ENCODE results near the gene TTC13.

TTC13 gene

DNA sequence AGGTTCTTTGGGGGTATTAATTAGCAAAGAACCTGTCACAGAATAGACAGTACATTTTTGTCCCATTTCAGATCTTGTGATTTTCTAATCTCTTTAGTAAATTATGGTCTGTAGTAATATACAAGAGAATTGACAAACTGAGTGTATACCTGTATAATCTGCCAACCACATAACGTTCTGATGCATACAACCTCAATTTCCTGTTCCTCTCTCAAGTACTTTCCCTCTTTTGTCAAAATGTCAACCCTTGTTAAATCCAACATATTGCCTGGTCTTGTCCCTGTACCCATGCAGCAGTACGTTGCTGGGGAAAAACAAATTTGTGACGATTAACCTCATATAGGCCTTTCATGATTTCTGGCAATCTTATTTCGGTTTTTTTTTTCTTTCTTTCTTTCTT, 1.3 kb upstream of the TTC13 start:
- no peaks in the 10 kb centered on the region for H3K27me3 ChIP-seq (ENCODE audit: insufficient read depth, low read depth)
- peaks cover 32% of the 10 kb centered on the region for H3K79me2 ChIP-seq (ENCODE audit: insufficient read depth, low read depth)
- peaks cover 23% of the 10 kb centered on the region for H3K4me1 ChIP-seq (ENCODE audit: low read depth, poor library complexity, severe bottlenecking)
- peak overlapping the region; percentile 79 for H3K4me2 ChIP-seq
- no peak overlapping the region for H3K4me3 ChIP-seq (IDR thresholded peaks at IDR 0.05; ENCODE audit: insufficient read depth, low read depth, low read length)
- H2AFZ ChIP-seq (ENCODE audit: low read depth): peak overlapping the region; percentile 59; the same call in 1 of the 2 replicates
- H3K36me3 ChIP-seq (ENCODE audit: insufficient read depth): no peaks in the 10 kb centered on the region
- H4K20me1 ChIP-seq (ENCODE audit: insufficient read depth): no peaks in the 10 kb centered on the region
- H3K27ac ChIP-seq: no peak overlapping the region
- TF ChIP-seq, protein P1, sequence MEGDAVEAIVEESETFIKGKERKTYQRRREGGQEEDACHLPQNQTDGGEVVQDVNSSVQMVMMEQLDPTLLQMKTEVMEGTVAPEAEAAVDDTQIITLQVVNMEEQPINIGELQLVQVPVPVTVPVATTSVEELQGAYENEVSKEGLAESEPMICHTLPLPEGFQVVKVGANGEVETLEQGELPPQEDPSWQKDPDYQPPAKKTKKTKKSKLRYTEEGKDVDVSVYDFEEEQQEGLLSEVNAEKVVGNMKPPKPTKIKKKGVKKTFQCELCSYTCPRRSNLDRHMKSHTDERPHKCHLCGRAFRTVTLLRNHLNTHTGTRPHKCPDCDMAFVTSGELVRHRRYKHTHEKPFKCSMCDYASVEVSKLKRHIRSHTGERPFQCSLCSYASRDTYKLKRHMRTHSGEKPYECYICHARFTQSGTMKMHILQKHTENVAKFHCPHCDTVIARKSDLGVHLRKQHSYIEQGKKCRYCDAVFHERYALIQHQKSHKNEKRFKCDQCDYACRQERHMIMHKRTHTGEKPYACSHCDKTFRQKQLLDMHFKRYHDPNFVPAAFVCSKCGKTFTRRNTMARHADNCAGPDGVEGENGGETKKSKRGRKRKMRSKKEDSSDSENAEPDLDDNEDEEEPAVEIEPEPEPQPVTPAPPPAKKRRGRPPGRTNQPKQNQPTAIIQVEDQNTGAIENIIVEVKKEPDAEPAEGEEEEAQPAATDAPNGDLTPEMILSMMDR (conservative IDR thresholded peaks at IDR 0.05; ENCODE audit: low read depth, low read length): no peak
- H3K9ac ChIP-seq: peak overlapping the region; percentile 61; the same call in 1 of the 2 replicates

DNA sequence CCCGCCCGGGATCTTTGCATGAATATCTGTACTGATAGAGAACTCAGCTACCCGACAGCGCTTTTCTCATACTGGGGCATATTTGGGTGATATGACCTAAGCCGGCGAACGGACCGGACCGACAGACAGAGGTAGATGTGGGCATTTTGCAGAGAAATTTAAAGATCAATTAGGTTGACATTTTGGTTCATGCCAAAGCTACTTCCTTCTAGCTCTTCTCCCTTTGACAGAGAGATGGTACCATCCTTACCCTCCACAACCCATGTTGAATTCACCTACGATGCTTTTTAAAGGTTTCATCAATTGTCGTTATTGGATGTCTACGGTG, 692 bp upstream of the TTC13 start:
- Histone ChIP-seq H3K79me2 (ENCODE audit: insufficient read depth, low read depth) (peaks cover 35% of the 10 kb centered on the region), H3K4me2 (peak overlapping the region; percentile 79), H4K20me1 (ENCODE audit: insufficient read depth) (no peaks in the 10 kb centered on the region), H2AFZ (ENCODE audit: low read depth) (peak overlapping the region; percentile 59), H3K9ac (peak overlapping the region; percentile 61), H3K27ac (peak overlapping the region; percentile 50), H3K27me3 (ENCODE audit: insufficient read depth, low read depth) (no peaks in the 10 kb centered on the region), H3K4me3 (IDR thresholded peaks at IDR 0.05; ENCODE audit: insufficient read depth, low read depth, low read length) (peak overlapping the region; percentile 94), H3K36me3 (ENCODE audit: insufficient read depth) (no peaks in the 10 kb centered on the region), H3K4me1 (ENCODE audit: low read depth, poor library complexity, severe bottlenecking) (peaks cover 23% of the 10 kb centered on the region)
- TF ChIP-seq, protein P1 (conservative IDR thresholded peaks at IDR 0.05; ENCODE audit: low read depth, low read length): no peak

DNA sequence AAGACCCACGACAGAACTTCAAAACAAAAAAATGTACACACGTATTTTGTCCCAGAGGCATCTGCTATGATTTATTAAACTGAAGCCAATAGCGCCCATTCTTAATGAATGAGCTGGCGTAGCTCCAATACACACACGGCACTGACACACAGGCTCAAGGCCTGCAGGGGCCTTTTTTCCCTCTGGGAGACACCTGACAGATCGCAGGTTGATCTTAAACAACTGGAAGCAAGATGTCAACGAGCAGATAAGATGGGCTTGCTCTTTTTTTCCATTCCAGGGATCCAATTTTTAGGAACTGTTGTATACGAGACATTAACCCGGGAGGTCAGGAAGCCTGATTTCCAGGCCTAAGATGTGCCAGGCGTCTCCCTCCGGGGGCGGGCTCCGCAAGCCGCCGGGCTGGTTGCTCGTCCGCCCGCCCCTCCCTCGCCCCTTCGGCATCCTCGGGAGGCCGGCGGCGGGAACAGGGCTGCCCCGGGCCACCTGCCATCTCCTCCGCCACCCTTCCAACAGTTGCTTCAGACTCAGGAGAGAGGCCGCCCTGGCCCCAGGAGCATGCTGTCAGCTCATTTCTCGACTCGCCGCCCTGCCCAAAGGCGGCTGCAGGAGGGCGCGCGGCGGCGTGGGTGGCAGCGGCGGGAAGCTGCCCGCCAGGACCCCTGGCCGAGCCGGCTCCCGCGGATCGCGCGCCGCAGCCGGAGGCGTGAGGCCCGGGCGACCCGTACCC, 735 bp downstream of the TTC13 start:
- no peak overlapping the region for H3K27ac ChIP-seq
- H3K4me1 ChIP-seq (ENCODE audit: low read depth, poor library complexity, severe bottlenecking): peaks cover 31% of the 10 kb centered on the region
- peak overlapping the region; percentile 88 for H3K4me2 ChIP-seq

DNA sequence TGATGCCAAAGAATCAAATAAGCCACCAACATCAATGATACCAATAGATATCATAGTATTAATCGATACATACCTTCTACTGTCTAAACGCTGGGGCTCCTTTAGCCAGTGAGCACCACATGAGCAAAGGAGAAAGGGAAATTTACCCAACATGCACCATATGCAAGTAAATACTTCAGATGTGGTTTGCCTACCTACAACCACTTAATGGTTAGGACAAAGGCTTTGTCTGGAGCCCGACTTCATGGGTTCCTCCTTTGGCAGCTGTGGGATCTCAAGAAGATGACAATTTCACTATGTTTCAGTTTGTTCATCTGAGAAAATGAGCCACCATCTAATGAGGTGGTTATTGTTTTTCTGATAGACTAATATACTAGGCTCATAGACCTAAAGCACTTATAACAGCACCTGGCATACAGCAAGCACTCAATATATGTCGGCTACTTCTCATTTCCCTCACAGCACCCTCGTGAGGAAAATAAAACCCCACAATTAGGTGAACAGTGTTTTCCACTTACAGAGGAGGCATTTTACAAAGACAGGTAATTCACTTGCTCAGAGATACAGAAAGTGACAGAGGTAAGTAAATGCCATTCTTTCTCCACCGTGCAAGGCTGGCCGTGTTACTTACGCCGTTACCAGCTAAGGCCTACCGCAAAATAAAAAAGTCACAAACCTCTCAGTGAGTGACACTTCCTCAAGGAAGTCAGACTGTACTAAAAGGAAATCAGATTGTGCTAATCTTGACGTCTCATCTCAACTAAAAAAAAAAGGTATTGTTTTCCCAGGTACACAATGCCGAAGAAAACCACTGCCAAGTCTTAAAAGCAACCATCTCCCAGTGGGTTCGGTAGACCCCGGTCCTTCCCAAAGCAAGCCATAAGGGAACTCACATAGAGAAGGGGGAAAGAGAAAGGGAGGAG, 1.6 kb downstream of the TTC13 start:
- Histone ChIP-seq H3K4me1 (ENCODE audit: low read depth, poor library complexity, severe bottlenecking) (peaks cover 34% of the 10 kb centered on the region), H3K27ac (no peak overlapping the region), H2AFZ (ENCODE audit: low read depth) (no peak overlapping the region), H3K4me2 (peak overlapping the region; percentile 88), H3K79me2 (ENCODE audit: insufficient read depth, low read depth) (peaks cover 37% of the 10 kb centered on the region), H4K20me1 (ENCODE audit: insufficient read depth) (no peaks in the 10 kb centered on the region), H3K36me3 (ENCODE audit: insufficient read depth) (no peaks in the 10 kb centered on the region), H3K4me3 (IDR thresholded peaks at IDR 0.05; ENCODE audit: insufficient read depth, low read depth, low read length) (peak overlapping the region; percentile 69), H3K27me3 (ENCODE audit: insufficient read depth, low read depth) (no peaks in the 10 kb centered on the region), H3K9ac (no peak overlapping the region; the same call in 1 of the 2 replicates)
- TF ChIP-seq, protein P1 (conservative IDR thresholded peaks at IDR 0.05; ENCODE audit: low read depth, low read length): no peak

More for the DNA sequence above, 735 bp downstream of the TTC13 start:
- H3K36me3 ChIP-seq (ENCODE audit: insufficient read depth): no peaks in the 10 kb centered on the region
- peak overlapping the region; percentile 69 for H3K4me3 ChIP-seq (IDR thresholded peaks at IDR 0.05; ENCODE audit: insufficient read depth, low read depth, low read length)
- TF ChIP-seq, protein P1 (conservative IDR thresholded peaks at IDR 0.05; ENCODE audit: low read depth, low read length): no peak
- no peaks in the 10 kb centered on the region for H3K27me3 ChIP-seq (ENCODE audit: insufficient read depth, low read depth)
- peaks cover 37% of the 10 kb centered on the region for H3K79me2 ChIP-seq (ENCODE audit: insufficient read depth, low read depth)
- H4K20me1 ChIP-seq (ENCODE audit: insufficient read depth): no peaks in the 10 kb centered on the region
- peak overlapping the region; percentile 61; the same call in 1 of the 2 replicates for H3K9ac ChIP-seq
- H2AFZ ChIP-seq (ENCODE audit: low read depth): peak overlapping the region; percentile 60

Measured in KMS-11 (cell line).